NCI-H446 treated with DMSO at 0.1 percent for 48 hours (cell line): Measurements from ENCODE around the gene SLC52A3.
"Not testable (repeated sequence)": the region's sequence is repeated elsewhere in the genome, so short reads cannot be mapped to it uniquely, and the experiment has no call there.

Source experiments
- DNase-seq: peaks from one replicate; lab custom pipeline; 2025; lab: John Stamatoyannopoulos, UW

Gene SLC52A3

DNA sequence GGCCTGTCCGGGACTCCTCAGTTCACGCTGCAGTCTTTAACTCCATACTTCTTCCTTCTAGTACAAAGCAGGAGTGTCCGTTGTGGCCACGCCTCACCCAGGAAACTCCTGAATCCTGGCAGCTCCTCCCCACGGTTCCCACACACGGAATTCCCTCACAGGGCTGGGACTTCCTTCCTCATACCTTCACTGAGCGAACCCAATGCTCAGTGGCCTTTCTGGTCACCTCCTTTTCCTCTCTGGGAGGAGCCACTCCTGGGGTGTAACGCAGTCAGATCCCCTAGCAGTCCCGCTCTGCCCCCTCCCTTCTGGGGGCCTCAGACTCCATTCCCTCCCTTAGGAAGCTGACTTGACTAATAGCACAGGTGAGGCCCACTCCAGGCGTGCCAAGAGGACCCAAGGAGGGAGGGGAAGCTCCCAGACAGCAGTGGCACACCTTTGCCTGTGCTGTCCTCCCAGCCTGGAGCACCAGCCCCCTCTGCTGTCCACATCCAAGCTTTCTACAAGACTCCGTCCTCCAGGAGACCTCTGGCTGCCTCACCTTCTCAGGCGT lies at the start of gene SLC52A3:
TSS of gene SLC52A3 (minus strand) at position 75 of the 553 bp plus-strand sequence. CDS start 2,726 bp downstream, outside the sequence.
- DNase-seq, result no peak

DNA sequence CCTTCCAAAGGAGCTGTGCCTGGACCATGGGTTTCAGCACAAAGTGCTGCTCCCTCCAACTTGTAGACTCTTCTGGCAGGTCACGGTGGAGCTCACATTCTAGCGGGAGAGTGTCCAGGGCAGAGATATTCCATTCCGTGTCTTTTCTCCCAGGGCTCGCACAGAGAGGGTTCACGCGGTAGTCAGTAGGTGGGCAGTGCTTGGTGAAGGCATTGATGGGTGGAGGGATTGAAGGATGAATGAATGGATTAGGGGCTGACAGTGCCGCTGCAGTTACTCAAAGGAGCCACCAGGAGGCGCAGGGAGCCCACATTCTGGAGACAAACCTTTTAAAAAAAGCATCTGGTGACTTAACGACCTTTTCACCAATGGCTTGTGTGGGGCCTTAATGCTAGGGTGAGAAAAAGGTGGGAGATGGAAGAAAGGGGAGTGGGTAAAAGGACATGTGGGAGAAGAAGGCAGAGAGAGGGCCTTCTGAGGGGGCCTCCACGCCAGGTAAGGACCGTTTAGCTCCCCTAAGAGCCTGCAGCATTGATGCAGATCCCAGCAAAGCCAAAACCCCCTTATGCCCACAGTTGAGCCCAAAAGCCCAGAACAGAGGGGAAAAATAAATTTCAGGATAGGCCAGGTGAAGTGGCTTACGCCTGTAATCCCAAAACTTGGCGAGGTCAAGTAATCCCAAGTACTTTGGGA lies 47.8 kb upstream of the SLC52A3 start:
- peak; percentile 25 for DNase-seq

DNA sequence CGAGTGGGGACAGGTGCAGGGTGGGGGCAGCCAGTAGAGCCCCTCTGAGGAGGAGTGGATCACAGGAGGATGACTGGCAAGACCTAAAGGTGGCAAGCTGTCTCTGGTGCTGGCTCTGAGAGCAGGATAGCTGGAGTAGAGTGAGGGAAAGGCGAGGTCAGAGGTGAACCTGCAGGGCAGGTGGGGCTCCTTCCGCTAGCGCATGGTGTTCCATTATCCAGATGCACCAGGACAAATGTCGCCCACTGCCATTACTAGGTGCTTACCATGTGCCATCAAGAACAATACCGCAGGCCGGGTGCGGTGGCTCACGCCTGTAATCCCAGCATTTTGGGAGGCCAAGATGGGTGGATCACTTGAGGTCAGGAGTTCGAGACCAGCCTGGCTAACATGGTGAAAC lies 46.9 kb upstream of the SLC52A3 start:
- DNase-seq, result no peak

DNA sequence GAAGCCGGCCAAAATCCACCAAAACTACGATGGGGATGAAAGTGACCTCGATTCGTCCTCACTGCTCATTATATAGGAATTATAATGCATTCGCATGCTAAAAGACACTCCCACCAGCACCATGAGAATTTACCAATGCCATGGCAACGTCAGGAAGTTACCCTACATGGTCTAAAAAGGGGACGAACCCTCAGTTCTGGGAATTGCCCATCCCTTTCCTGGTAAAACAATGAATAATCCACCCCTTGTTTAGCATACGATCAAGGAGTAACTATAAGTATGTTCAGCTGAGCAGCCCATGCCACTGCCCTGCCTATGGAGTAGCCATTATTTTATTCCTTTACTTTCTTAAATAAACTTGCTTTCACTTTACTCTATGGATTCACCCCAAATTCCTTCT lies 45.1 kb upstream of the SLC52A3 start:
- DNase-seq, result no peak

GRCh38 chr20:812435-812814 lies 44.1 kb upstream of the SLC52A3 start:
- DNase-seq, result not testable (repeated sequence)

- not testable (repeated sequence) for DNase-seq
Measured at GRCh38 chr20:811776-812434, 43.6 kb upstream of the SLC52A3 start.

DNA sequence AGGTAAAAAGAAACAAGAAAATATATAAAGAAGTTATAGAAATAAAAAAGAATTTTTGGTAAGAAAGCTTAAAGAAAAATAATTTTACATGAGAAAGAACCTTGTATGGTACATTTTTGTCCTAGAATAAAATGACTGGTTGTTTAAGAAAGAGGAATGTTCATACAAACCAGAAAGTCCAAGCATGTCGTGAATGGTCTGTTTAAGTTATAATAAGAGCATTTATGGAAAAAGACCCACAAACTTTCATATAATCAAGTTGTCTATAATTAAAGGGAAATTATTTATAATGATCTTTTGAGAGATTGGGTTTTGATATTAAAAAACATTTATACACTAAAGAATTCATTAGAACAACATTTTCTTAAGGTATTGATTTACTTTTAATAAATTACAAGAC lies 37.4 kb upstream of the SLC52A3 start:
- DNase-seq, result no peak

DNA sequence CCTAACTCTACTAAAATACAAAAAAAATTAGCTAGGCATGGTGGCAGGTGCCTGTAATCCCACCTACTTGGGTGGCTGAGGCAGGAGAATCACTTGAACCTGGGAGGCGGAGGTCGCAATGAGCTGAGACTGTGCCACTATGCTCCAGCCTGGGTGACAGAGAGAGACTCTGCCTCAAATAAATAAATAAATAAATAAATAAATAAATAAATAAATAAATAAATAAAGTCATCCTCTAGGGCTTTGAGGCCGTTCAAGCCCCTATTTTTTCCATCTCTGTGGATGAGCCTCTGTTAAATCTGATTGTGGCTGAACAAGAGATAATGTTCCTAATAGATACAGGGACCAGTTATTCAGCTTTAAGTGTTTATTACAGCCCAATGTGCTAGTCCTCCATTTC lies 33.4 kb upstream of the SLC52A3 start:
- DNase-seq, result no peak

GRCh38 chr20:800026-800425 lies 31.7 kb upstream of the SLC52A3 start:
- DNase-seq, result not testable (repeated sequence)

- not testable (repeated sequence) for DNase-seq
Measured at GRCh38 chr20:798746-799145, 30.4 kb upstream of the SLC52A3 start.

DNA sequence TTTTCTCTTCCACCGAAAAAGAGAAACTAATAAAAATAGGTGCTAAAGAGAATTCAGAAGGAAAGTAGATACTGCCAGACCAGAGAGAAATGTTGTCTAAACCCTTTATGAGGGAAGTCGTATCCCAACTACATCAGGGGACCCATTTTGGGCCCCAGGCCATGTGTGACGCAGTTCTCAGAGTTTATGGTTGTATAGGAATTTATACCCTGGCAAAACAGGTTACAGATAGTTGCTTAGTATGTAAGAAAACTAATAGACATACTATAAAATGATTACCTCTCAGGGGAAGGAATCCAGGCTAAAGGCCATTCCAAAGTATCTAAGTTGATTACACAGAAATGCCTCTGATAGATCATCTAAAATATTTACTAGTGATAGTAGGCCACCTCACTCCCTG lies 28.6 kb upstream of the SLC52A3 start:
- no peak for DNase-seq

GRCh38 chr20:792248-792647 lies 23.9 kb upstream of the SLC52A3 start:
- no peak for DNase-seq

DNA sequence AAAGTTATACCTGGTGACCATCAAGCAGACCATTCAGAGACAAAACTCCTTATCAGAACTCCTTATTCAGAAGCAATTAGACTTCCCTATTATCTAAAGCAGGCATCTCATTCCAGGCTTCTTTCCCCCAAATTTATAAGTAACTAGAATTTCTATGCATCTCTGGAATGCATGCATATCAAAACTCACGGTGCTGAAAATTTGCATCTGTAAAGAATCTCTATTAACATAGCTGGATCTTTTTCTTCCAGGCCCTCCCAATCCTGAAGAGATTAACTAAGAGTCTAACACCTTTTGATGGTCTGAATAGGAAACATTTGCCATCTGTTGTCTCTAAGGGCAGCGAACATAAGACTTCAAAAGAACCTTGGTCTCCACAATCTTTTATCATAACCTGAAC lies 22.8 kb upstream of the SLC52A3 start:
- no peak for DNase-seq

- DNase-seq, result no peak
Measured at GRCh38 chr20:787825-788224, 19.5 kb upstream of the SLC52A3 start.

GRCh38 chr20:779771-780170 lies 11.5 kb upstream of the SLC52A3 start:
- no peak for DNase-seq

GRCh38 chr20:776165-776564 lies 7.9 kb upstream of the SLC52A3 start:
- no peak for DNase-seq

GRCh38 chr20:775679-776135 lies 7.4 kb upstream of the SLC52A3 start:
- DNase-seq, result no peak

DNA sequence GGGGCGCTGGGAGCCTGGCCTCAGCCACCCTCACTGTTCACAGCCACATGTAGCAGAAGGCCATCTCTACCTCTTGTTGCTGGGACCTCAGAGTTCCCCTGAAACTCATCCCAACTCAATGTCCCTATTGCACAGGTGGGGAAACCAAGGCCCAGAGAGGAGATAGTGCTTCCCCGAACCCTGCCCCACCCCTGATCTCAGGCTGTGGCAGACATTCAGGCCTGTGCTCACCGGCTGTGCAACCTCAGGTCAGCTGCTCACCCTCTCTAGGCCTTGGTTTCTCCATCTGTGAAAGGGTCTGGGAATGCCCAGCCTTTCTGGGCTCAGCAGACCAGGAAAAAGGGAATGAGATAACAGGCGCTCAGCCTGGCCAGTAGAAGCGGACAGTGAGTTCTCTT lies 6.4 kb upstream of the SLC52A3 start:
- no peak for DNase-seq

DNA sequence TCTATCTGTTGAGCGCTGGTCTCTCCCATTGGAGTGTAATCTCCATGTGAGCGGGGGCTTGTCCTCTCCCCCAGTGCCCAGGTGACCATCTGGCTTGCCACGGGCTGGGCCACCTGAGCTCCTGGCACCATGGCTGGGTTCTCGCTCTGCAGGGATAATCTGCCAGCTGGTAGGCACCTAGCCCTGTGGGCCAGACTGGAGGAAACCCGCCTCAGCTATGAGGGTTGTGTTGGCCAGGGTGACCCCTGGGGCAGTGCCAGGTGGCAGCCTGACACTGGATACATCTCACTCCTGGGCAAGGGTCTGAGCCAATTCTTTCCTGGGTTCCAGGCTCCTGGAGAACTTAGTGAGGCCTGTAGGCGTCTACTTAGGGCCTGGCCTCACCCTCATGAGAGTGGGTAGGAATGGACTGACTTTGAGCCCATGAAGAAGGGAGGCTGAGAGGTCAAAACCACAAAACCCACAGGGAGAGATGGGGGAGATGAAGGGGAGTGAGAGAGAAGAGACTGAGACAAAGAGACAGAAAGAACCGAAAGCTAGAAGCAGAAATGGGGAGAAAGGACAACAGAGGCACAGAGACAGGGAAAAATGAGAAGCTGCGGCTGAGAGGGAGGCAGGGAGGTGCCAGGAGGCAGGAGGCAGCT lies 5.8 kb upstream of the SLC52A3 start:
- no peak for DNase-seq

- no peak for DNase-seq
Measured at GRCh38 chr20:772806-773205, 4.5 kb upstream of the SLC52A3 start.

- no peak for DNase-seq
Measured at GRCh38 chr20:771741-772464, 3.6 kb upstream of the SLC52A3 start.

DNA sequence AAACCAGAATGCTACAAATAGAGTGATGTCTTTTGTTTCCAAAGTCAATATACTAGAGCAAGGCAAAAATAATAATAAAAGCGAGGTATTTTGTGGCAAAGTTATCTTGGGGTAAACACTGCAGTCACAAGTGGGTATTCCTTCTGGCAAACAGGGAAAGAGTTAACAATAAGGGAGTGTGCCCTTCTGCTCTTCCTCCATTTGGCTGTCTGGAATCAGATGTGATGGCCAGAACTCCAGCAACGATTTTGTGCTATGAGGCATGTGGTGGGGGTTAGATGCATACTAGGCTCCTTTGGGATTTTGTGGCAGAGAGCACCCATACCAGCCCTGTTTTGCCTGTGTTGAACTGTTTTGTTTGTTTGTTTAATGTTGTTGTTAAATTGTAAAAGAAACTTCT lies 2.4 kb upstream of the SLC52A3 start:
- no peak for DNase-seq
